Tibial artery (tissue), 4 donors: ENCODE measurements around the gene CRACR2A.

Experiments used
- DNase-seq, 2 donors: peaks; one replicate each; pipeline ENCODE4 v3.0.0-alpha.2; 2019
- H3K27ac ChIP-seq, 2 donors: fragments of 200-600 bp; sonication (generic) in 1 of 2; 1 replicate in 1 of 2; 2 replicates in 1 of 2; pipeline ENCODE4 v1.5.1; 2018 to 2019; ENCODE audit warnings: mild to moderate bottlenecking in 1 of 2
- H3K27me3 ChIP-seq, 2 donors: fragments of 200-600 bp; sonication (generic) in 1 of 2; one replicate each; pipeline versions ENCODE4 v1.5.1 to v1.6.0; 2016 to 2019
- H3K36me3 ChIP-seq, 3 donors: fragments of 200-600 bp; sonication (generic) in 2 of 3; one replicate each; pipeline ENCODE4 v1.5.1; 2016 to 2019; ENCODE audit warnings: mild to moderate bottlenecking in 2 of 3
- H3K4me1 ChIP-seq, 4 donors: fragments of 200-600 bp; sonication (generic) in 2 of 4; 1 replicate in 3 of 4; 2 replicates in 1 of 4; pipeline ENCODE4 v1.5.1; 2016 to 2019
- H3K4me3 ChIP-seq, 2 donors: fragments of 200-600 bp; sonication (generic) in 1 of 2; 1 replicate in 1 of 2; 2 replicates in 1 of 2; pipeline ENCODE4 v1.5.1; 2018 to 2019; ENCODE audit warnings: mild to moderate bottlenecking in 2 of 2
- H3K9me3 ChIP-seq, 3 donors: fragments of 200-600 bp; sonication (generic) in 1 of 3; one replicate each; pipeline ENCODE4 v1.5.1; 2016 to 2019
- intact Hi-C: fragments of 100-400 bp; cut with DNase I; formaldehyde crosslinking; loops from one replicate; pipeline ENCODE4 v1.15.0; 2023; ENCODE audit warnings: low total_unique reads
- TF ChIP-seq, protein P1 (sequence below), 2 experiments: fragments of 200-600 bp in 1 of 2; fragments of 450-650 bp in 1 of 2; IDR thresholded peaks; one replicate each; pipeline ENCODE4 v1.5.1; 2017 to 2019; ENCODE audit warnings: antibody characterized with exemption in 2 of 2, mild to moderate bottlenecking in 1 of 2, moderate library complexity in 1 of 2

CRACR2A gene

DNA sequence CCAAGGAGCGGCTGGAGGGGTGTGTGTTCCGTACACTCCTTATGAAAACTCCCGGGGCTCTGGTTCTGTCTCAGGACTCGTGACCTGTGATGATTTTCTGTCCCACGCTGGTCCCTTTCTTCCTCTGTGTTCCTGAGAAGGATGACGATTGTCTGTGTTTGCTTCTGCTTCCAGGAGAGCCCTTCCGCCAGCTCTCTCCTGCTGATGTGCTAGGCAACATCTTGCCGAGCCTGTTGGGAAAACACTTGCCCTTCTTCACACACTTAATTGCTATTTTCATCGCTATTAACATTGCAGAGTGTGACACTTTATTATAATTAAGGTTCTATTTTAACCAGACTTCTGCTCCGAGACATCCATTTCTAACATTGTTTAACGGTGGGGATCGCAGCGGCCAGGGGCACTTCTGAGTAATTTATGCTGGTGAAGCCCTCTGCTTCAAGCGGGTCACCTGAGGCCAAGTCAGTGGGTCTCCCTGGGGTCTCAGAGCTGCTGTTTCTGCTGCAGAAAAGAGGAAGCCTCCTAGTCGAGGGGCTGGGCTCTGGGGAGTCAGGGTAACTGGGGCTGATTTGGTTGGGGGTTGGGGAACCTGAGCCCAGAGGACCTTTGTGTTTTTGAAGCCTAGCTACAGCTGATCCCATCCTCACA is 173.3 kb downstream of the CRACR2A start:
- DNase-seq, result no peak
- Histone ChIP-seq H3K9me3 (peaks cover 0 to 7% (median 5%) of the 10 kb centered on the region in 3 donors), H3K27ac (no peak overlapping the region), H3K4me3 (no peak overlapping the region), H3K27me3 (peaks cover 0 to 7% of the 10 kb centered on the region in 2 donors), H3K36me3 (no peaks in the 10 kb centered on the region), H3K4me1 (no peaks in the 10 kb centered on the region)
- intact Hi-C loops, result loop anchor here (5.0 kb wide), 1 partner anchor 82 kb away; no protein-coding TSS in a partner anchor
- TF ChIP-seq, protein P1, sequence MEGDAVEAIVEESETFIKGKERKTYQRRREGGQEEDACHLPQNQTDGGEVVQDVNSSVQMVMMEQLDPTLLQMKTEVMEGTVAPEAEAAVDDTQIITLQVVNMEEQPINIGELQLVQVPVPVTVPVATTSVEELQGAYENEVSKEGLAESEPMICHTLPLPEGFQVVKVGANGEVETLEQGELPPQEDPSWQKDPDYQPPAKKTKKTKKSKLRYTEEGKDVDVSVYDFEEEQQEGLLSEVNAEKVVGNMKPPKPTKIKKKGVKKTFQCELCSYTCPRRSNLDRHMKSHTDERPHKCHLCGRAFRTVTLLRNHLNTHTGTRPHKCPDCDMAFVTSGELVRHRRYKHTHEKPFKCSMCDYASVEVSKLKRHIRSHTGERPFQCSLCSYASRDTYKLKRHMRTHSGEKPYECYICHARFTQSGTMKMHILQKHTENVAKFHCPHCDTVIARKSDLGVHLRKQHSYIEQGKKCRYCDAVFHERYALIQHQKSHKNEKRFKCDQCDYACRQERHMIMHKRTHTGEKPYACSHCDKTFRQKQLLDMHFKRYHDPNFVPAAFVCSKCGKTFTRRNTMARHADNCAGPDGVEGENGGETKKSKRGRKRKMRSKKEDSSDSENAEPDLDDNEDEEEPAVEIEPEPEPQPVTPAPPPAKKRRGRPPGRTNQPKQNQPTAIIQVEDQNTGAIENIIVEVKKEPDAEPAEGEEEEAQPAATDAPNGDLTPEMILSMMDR (IDR thresholded peaks at IDR 0.05), result no peak

DNA sequence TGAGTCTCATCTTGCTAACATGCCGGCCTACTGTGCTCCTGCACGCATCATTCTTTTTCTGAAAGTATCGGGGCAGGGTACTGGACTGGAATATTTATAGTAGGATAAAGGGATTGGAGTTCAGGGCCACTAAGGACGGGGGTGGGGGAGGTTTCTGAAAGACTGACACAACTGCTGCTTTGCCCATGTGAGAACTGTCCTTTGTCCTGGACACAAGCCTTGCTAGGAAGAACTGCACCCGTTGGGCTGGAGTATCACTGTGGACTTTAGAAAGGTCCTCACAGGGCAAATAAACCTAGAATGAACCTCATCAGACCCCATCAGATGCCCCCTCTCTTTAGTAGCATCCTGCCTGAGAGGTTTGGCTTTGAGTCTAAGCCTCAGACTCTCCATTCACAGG is 174.4 kb downstream of the CRACR2A start:
- Histone ChIP-seq H3K27ac (no peak overlapping the region), H3K36me3 (no peaks in the 10 kb centered on the region), H3K4me3 (no peak overlapping the region), H3K27me3 (peaks cover 0 to 7% of the 10 kb centered on the region in 2 donors), H3K4me1 (no peaks in the 10 kb centered on the region), H3K9me3 (peaks cover 0 to under 1% (median 0%) of the 10 kb centered on the region in 3 donors)
- DNase-seq, result no peak
- intact Hi-C loops, result loop anchor here (5.0 kb wide), 1 partner anchor 81 kb away; no protein-coding TSS in a partner anchor
- TF ChIP-seq, protein P1 (IDR thresholded peaks at IDR 0.05), result no peak

DNA sequence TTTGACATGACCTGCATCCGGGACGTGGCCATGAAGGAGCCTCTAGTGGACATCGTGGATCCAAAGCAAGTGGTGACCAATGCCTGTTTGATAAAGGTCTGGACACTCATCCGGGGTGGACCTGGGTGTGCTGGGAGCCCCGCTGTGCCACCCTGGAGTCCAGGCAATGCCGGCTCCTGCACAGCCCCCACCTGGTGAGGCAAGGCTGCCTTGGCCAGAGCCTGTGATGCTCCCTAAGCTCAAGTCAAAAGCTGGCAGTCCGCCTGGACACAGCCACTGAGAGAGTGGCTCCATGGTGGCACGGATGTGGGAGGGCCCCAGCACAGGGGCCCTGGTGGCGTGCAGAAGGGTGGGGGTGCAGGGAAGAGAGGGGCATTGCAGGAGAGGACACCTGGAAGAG is 176.0 kb downstream of the CRACR2A start:
- H3K36me3 ChIP-seq, result no peaks in the 10 kb centered on the region

DNA sequence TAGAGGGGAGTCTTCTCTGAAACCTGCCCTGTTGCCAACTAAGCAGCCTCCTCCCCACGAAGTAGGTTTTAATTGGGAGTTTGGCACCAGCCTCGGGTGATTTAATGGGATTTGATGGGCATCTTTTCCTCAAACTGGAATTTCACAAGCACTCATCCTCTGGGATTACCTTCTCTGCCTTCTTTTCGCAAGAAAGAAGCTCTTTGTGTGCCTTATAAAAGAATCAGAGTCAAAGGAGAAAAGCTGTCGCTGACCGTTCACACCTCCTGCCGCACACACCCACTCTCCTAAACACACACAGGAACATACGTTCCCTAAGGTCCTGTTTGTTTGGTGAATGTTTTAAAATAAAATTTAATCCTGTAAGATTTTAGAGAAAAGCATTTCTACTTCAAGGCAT is 177.9 kb downstream of the CRACR2A start:
- intact Hi-C loops, result loop anchor here (5.0 kb wide), 1 partner anchor 78 kb away; no protein-coding TSS in a partner anchor
- no peak overlapping the region for H3K27ac ChIP-seq
- no peak for DNase-seq

More for the DNA sequence above, 176.0 kb downstream of the CRACR2A start:
- no peak for DNase-seq
- TF ChIP-seq, protein P1 (IDR thresholded peaks at IDR 0.05), result no peak
- Histone ChIP-seq H3K4me3 (no peak overlapping the region), H3K27ac (no peak overlapping the region), H3K9me3 (no peaks in the 10 kb centered on the region), H3K27me3 (peaks cover 0 to 7% of the 10 kb centered on the region in 2 donors), H3K4me1 (no peaks in the 10 kb centered on the region)
- intact Hi-C loops, result loop anchor here (5.0 kb wide), 1 partner anchor 80 kb away; no protein-coding TSS in a partner anchor

DNA sequence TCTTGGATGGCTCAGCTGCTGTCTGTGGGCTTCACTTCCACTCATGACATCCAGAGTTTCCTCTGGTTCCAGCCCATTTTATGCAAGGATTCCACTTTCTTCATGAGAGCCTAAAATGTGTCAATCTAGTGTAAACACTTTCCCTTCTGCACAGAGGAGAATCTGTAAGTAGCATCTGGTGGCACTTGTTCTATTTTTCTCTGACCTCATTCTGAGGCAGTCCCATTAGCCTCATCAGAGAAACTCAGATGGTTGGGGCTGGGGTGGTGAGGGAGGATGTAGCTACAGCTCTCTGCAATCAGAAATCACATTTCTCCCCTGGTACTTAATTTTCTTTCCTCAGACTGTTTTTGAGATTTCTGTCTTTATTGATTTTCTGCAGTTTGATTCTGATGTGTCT is 180.3 kb downstream of the CRACR2A start:
- Histone ChIP-seq H3K4me1 (no peaks in the 10 kb centered on the region), H3K4me3 (no peak overlapping the region), H3K36me3 (no peaks in the 10 kb centered on the region), H3K9me3 (no peaks in the 10 kb centered on the region), H3K27ac (no peak overlapping the region), H3K27me3 (peaks cover 0 to 7% of the 10 kb centered on the region in 2 donors)
- no peak for DNase-seq
- intact Hi-C loops, result no loop called here
- TF ChIP-seq, protein P1 (IDR thresholded peaks at IDR 0.05), result no peak

More for the DNA sequence above, 177.9 kb downstream of the CRACR2A start:
- Histone ChIP-seq H3K27me3 (peaks cover 0 to 7% of the 10 kb centered on the region in 2 donors), H3K4me1 (no peaks in the 10 kb centered on the region), H3K4me3 (no peak overlapping the region), H3K36me3 (no peaks in the 10 kb centered on the region), H3K9me3 (no peaks in the 10 kb centered on the region)
- TF ChIP-seq, protein P1 (IDR thresholded peaks at IDR 0.05), result no peak
